Stomach (tissue), 4 donors: ENCODE data around the gene ZC3H12C.

ENCODE experiments used
- CTCF ChIP-seq, 7 experiments: fragments of 450-650 bp in 4 of 7; fragments of 200-600 bp in 3 of 7; sonication (generic) in 3 of 7; IDR thresholded peaks; one replicate each; pipeline ENCODE4 v1.5.1; 2016 to 2019; ENCODE audit warnings: antibody characterized with exemption in 7 of 7, control low read depth in 2 of 7, mild to moderate bottlenecking in 1 of 7
- POLR2AphosphoS5 ChIP-seq, 3 donors: sonication (generic); formaldehyde crosslinking; IDR thresholded peaks; one replicate each; pipeline ENCODE4 v1.6.1; 2016; ENCODE audit warnings: antibody characterized with exemption in 3 of 3

- TF ChIP-seq CTCF (IDR thresholded peaks at IDR 0.05) (no peak), POLR2AphosphoS5 (IDR thresholded peaks at IDR 0.05) (no peak)
These were observed 54.9 kb downstream of the ZC3H12C start for GRCh38 chr11:110147962-110148709.
